Psoas muscle (tissue), 8 donors: ENCODE results near the gene UBE2I. TPM values are rescaled to one million over a fixed set of nuclear protein-coding genes. Genes with fewer than 3 reads are reported as not detected.

Source experiments
- ATAC-seq, 4 donors: fragments of 200-7000 bp; cut with Tn5 transposase; one replicate each; pipeline ENCODE4 v1.9.1; 2020; ENCODE audit warnings: moderate library complexity in 3 of 4, mild to moderate bottlenecking in 2 of 4
- DNase-seq, 2 donors: peaks; one replicate each; pipeline ENCODE4 v3.0.0-alpha.2; 2020
- H3K27ac ChIP-seq: fragments of 200-600 bp; one replicate; pipeline ENCODE4 v1.8.0; 2022
- H3K27me3 ChIP-seq, 3 donors: fragments of 200-600 bp in 1 of 3; one replicate each; pipeline versions ENCODE4 v1.6.1 to v1.8.0; 2013 to 2022; ENCODE audit warnings: low read length in 2 of 3, mild to moderate bottlenecking in 2 of 3, moderate library complexity in 1 of 3; ENCODE audit not compliant: insufficient read depth in 3 of 3
- H3K36me3 ChIP-seq, 2 donors: fragments of 200-600 bp in 1 of 2; one replicate each; pipeline versions ENCODE4 v1.6.1 to v1.8.0; 2013 to 2022; ENCODE audit warnings: low read depth in 1 of 2, mild to moderate bottlenecking in 1 of 2, moderate library complexity in 1 of 2; ENCODE audit not compliant: insufficient read depth in 1 of 2
- H3K4me1 ChIP-seq: fragments of 200-600 bp; one replicate; pipeline ENCODE4 v1.8.0; 2022
- H3K4me3 ChIP-seq: fragments of 200-600 bp; one replicate; pipeline ENCODE4 v1.8.0; 2022; ENCODE audit warnings: mild to moderate bottlenecking
- H3K9me3 ChIP-seq: fragments of 200-600 bp; one replicate; pipeline ENCODE4 v1.8.0; 2022
- CTCF ChIP-seq: fragments of 200-600 bp; IDR thresholded peaks from one replicate; pipeline ENCODE4 v1.8.0; 2022; ENCODE audit warnings: antibody characterized with exemption
- WGBS, 3 donors: extraction: QIAGEN DNeasy Blood & Tissue Kit; methylation state at CpG; one replicate each; pipeline versions ENCODE4 v1.1.6 to v1.1.7; 2013; 5-methylcytosine and 5-hydroxymethylcytosine counted together
- intact Hi-C, 2 donors: fragments of 100-400 bp; cut with DNase I; formaldehyde crosslinking; loops; one replicate each; pipeline versions ENCODE4 v1.11.0 to v1.14.2; 2022
- polyA plus RNA-seq, 3 donors: library from polyadenylated mRNA; stranded (reverse); fragments of 200-250 nt; gene quantifications; one replicate each; pipeline ENCODE4 v1.2.3, GENCODE V29; 2013
- total RNA-seq, 4 donors: library from RNA; stranded (reverse); fragmentation: NEBNext Ultra II Directional in 2 of 4; extraction: Animal tissue kit (Norgen Biotek cat#: 25700) in 2 of 4; gene quantifications; one replicate each; pipeline versions ENCODE4 v1.2.1 to v1.2.4, GENCODE V29; 2021 to 2023
- donor health status: healthy with polysubstance abuse.
- donor health status: DM: no; HTN: no; CAD: no; lungs with moderate emphysema.
- donor health status: Bipolar disorder and iron deficiency.
- donor health status: healthy.
- donor health status: DM: yes; HTN: yes; CAD: no.
- donor health status: DM: no; HTN: no; CAD: no.
- donor health status: DM: no; HTN: no; CAD: no.
- donor health status: DM: yes; HTN: yes; CAD: no.

Gene UBE2I
- total and polyA plus RNA-seq, 7 donors = 46.2 to 101 (median 55.6) TPM

GRCh38 chr16:1286513-1287094 is 22.8 kb upstream of the UBE2I start:
- no peak for DNase-seq
- Histone ChIP-seq H3K27ac (no peak overlapping the region), H3K36me3 (no peaks in the 10 kb centered on the region), H3K4me1 (no peaks in the 10 kb centered on the region), H3K27me3 (peaks cover 0 to 83% (median 31%) of the 10 kb centered on the region in 3 donors), H3K9me3 (no peaks in the 10 kb centered on the region), H3K4me3 (no peak overlapping the region)
- TF ChIP-seq CTCF = no peak
- WGBS, 3 donors = 75 to 82% (median 78%) methylated on average over 25 of the region's 25 CpGs
- intact Hi-C loops = no loop called here
- no peak for ATAC-seq

- H3K9me3 ChIP-seq = no peaks in the 10 kb centered on the region
- no peak overlapping the region for H3K4me3 ChIP-seq
- ATAC-seq (peak in 1 of 4 donors; percentile 28), DNase-seq (no peak)
- peaks cover 0 to 75% (median 33%) of the 10 kb centered on the region in 3 donors for H3K27me3 ChIP-seq
- 23 to 33% (median 31%) methylated on average over 35 to 40 of the region's 40 CpGs for WGBS, 3 donors
- no peaks in the 10 kb centered on the region for H3K36me3 ChIP-seq
- intact Hi-C loops = no loop called here
- TF ChIP-seq CTCF = no peak
- no peaks in the 10 kb centered on the region for H3K4me1 ChIP-seq
- H3K27ac ChIP-seq = no peak overlapping the region
Measured at GRCh38 chr16:1287982-1288670, 21.3 kb upstream of the UBE2I start.

GRCh38 chr16:1288813-1289476 is 20.5 kb upstream of the UBE2I start:
- WGBS, 3 donors = 19 to 31% (median 22%) methylated on average over 16 to 20 of the region's 20 CpGs
- TF ChIP-seq CTCF = no peak
- no peak for ATAC-seq

GRCh38 chr16:1289477-1289866 is 20.0 kb upstream of the UBE2I start:
- Histone ChIP-seq H3K27ac (no peak overlapping the region), H3K9me3 (no peaks in the 10 kb centered on the region), H3K4me3 (no peak overlapping the region), H3K27me3 (peaks cover 0 to 75% (median 32%) of the 10 kb centered on the region in 3 donors), H3K36me3 (no peaks in the 10 kb centered on the region), H3K4me1 (no peaks in the 10 kb centered on the region)
- ATAC-seq = no peak
- DNase-seq = no peak
- 6 to 9% (median 8%) methylated on average over 15 to 17 of the region's 17 CpGs for WGBS, 3 donors
- intact Hi-C loops = no loop called here
- no peak for TF ChIP-seq CTCF

More at GRCh38 chr16:1288813-1289476, 20.5 kb upstream of the UBE2I start:
- no peak for DNase-seq
- intact Hi-C loops = no loop called here
- Histone ChIP-seq H3K27ac (no peak overlapping the region), H3K9me3 (no peaks in the 10 kb centered on the region), H3K4me3 (no peak overlapping the region), H3K36me3 (no peaks in the 10 kb centered on the region), H3K27me3 (peaks cover 0 to 76% (median 30%) of the 10 kb centered on the region in 3 donors), H3K4me1 (no peaks in the 10 kb centered on the region)
